ENCODE measurements around the gene PPIA.

Gene PPIA

GRCh38 chr7:44757311-44757710 is 39.2 kb upstream of the PPIA start:
- in situ Hi-C loops (cut with HindIII; ENCODE audit: low pct_unique_long_range_greater_than_20kb, low sequenced_read_pairs): no loop called here
- DNase-seq (ENCODE audit: low read depth in 1 of 2, low spot score in 1 of 2): no peak
- TF ChIP-seq JUND (IDR thresholded peaks at IDR 0.05; ENCODE audit: low read depth): no peak

- no peak for DNase-seq (ENCODE audit: low read depth in 1 of 2, low spot score in 1 of 2)
- no peak for TF ChIP-seq JUND (IDR thresholded peaks at IDR 0.05; ENCODE audit: low read depth)
- in situ Hi-C loops (cut with HindIII; ENCODE audit: low pct_unique_long_range_greater_than_20kb, low sequenced_read_pairs): no loop called here
These were observed 38.7 kb upstream of the PPIA start for GRCh38 chr7:44757739-44758138.

DNA sequence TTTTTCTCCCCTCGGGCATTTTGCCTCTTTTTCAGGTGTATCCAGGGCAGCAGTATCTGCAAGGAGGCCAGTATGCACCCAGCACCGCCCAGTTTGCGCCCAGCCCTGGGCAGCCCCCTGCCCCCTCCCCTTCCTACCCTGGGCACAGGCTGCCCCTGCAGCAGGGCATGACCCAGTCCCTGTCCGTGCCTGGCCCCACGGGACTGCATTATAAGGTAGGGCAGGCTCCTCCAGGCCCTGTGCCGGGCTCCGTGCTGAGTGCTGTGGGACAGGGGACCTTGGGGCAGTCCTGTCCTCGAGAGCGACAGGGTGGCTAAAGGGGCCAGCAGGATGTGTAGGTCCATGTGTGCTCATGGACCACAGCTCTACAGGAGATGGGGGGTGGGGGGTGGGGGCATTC is 37.2 kb upstream of the PPIA start:
- DNase-seq (ENCODE audit: low read depth in 1 of 2, low spot score in 1 of 2): no peak
- in situ Hi-C loops (cut with HindIII; ENCODE audit: low pct_unique_long_range_greater_than_20kb, low sequenced_read_pairs): no loop called here
- TF ChIP-seq JUND (IDR thresholded peaks at IDR 0.05; ENCODE audit: low read depth): no peak

DNA sequence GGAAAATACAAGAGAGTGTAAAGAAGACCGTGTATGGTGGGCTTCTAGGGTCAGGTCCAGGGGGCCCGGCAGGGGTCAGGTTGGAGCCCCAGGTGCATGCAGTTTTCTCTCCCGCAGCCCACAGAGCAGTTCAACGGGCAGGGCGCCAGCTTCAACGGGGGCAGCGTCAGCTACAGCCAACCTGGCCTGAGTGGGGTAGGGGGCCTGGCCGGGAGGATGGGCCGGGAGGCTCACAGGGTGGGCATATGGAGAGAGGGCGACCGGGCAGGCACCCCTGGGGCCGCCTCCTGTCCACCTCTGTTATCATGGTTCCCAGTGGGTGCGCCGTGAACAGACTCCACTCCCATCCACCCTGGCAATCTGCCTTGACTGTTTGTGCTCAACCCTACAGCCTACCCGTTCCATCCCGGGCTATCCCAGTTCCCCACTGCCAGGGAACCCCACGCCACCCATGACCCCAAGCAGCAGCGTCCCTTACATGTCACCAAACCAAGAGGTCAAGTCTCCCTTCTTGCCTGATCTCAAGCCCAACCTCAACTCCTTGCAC is 36.4 kb upstream of the PPIA start:
- TF ChIP-seq JUND (IDR thresholded peaks at IDR 0.05; ENCODE audit: low read depth): no peak
- in situ Hi-C loops (cut with HindIII; ENCODE audit: low pct_unique_long_range_greater_than_20kb, low sequenced_read_pairs): no loop called here
- no peak for DNase-seq (ENCODE audit: low read depth in 1 of 2, low spot score in 1 of 2)

DNA sequence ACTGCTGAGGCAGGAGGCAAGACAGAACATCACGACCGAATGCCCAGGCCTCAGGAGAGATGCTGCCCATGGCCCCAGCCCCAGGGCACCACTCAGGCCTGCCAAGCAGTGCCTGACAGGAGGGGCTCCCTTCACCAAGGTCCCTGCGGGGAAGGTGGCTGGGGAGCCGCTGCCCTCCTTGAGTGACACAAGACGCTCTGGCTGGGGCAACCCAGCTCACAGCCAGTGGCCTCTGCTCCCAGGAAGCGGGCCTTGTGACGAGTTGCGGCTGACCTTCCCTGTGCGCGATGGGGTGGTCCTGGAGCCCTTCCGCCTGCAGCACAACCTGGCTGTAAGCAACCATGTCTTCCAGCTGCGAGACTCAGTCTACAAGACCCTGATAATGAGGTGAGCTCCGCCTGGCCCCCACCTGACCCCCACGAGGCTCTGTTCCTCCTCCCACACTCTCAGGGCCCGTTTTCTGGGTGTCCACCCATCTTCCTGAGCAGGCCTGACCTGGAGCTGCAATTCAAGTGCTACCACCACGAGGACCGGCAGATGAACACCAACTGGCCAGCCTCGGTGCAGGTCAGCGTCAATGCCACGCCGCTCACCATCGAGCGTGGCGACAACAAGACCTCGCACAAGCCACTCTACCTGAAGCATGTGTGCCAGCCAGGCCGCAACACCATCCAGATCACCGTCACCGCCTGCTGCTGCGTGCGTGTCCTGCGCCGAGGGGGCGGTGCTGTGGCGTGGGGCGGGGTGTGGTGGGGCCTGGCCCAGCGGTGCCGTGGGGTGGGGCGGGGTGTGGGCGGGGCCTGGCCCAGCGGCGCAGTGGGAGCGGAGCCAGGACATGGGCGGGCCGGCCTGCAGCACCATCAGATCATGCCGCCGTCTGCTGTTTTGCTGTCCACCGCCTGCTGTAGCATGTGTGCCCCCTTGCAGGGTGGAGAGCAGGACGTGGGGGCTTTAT is 35.0 kb upstream of the PPIA start:
- TF ChIP-seq JUND (IDR thresholded peaks at IDR 0.05; ENCODE audit: low read depth): no peak
- no peak for DNase-seq (ENCODE audit: low read depth in 1 of 2, low spot score in 1 of 2)
- in situ Hi-C loops (cut with HindIII; ENCODE audit: low pct_unique_long_range_greater_than_20kb, low sequenced_read_pairs): no loop called here

GRCh38 chr7:44762300-44762699 is 34.2 kb upstream of the PPIA start:
- in situ Hi-C loops (cut with HindIII; ENCODE audit: low pct_unique_long_range_greater_than_20kb, low sequenced_read_pairs): no loop called here
- TF ChIP-seq JUND (IDR thresholded peaks at IDR 0.05; ENCODE audit: low read depth): no peak

GRCh38 chr7:44762726-44763522 is 33.6 kb upstream of the PPIA start:
- in situ Hi-C loops (cut with HindIII; ENCODE audit: low pct_unique_long_range_greater_than_20kb, low sequenced_read_pairs): no loop called here
- TF ChIP-seq JUND (IDR thresholded peaks at IDR 0.05; ENCODE audit: low read depth): no peak
- DNase-seq (ENCODE audit: low read depth in 1 of 2, low spot score in 1 of 2): no peak

More at GRCh38 chr7:44762300-44762699, 34.2 kb upstream of the PPIA start:
- no peak for DNase-seq (ENCODE audit: low read depth in 1 of 2, low spot score in 1 of 2)

DNA sequence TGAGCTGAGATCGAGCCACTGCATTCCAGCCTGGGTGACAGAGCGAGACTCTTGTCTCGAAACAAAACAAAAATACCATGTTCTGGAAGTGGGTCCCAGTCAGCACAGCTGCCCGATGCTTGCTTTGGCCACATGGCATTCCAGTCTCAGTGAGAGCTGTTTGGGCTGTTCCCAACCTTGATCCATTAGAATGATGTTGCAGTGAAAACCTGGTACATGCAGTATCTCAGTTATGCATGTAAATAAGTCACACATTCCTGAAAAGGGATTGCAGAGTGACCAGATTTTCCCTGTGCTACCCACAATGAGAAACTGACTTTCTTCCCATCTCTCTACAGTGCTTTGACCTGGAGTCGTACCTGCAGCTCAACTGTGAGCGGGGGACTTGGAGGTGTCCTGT is 32.4 kb upstream of the PPIA start:
- in situ Hi-C loops (cut with HindIII; ENCODE audit: low pct_unique_long_range_greater_than_20kb, low sequenced_read_pairs): no loop called here
- DNase-seq (ENCODE audit: low read depth in 1 of 2, low spot score in 1 of 2): no peak
- TF ChIP-seq JUND (IDR thresholded peaks at IDR 0.05; ENCODE audit: low read depth): no peak

- TF ChIP-seq JUND (IDR thresholded peaks at IDR 0.05; ENCODE audit: low read depth): no peak
- no peak for DNase-seq (ENCODE audit: low read depth in 1 of 2, low spot score in 1 of 2)
- in situ Hi-C loops (cut with HindIII; ENCODE audit: low pct_unique_long_range_greater_than_20kb, low sequenced_read_pairs): no loop called here
These were observed 31.6 kb upstream of the PPIA start for GRCh38 chr7:44764665-44765578.

DNA sequence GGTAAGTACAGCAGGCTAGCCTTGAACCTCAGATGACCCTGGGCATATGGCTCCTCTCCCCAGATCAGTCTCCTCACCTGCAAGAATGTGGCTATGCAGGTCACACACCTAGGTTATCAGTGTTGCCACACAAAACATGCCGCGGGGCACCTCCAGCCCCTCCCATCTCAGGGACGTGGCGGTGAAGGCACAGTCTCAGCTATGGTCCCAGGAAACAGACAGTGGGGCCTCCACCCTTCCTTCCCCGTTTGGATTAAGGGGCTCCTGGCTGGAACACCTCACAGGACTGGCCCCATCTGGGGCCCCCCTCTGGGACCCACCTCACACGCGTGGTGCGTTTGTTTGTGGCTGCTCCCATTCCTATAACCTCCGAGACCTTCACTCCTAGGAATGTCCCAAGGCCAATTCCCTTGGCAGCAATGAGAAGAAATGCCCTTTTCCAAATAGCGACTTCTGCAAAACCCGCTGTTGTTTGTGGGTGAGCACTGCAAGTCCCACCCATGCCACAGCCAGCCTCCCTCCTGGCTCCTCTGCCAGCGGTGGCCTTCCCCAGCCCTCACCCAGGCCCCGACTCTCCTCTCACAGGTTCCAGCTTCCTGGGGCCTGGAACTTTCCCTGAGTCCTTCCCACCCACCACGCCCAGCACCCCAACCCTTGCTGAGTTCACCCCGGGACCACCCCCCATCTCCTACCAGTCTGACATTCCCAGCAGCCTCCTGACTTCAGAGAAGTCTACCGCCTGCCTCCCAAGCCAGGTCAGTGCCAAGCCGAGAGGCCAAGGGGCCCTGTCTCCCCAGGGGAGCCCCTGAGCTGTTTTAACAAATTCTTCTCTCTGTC is 30.7 kb upstream of the PPIA start:
- in situ Hi-C loops (cut with HindIII; ENCODE audit: low pct_unique_long_range_greater_than_20kb, low sequenced_read_pairs): no loop called here
- no peak for TF ChIP-seq JUND (IDR thresholded peaks at IDR 0.05; ENCODE audit: low read depth)
- DNase-seq (ENCODE audit: low read depth in 1 of 2, low spot score in 1 of 2): no peak

- in situ Hi-C loops (cut with HindIII; ENCODE audit: low pct_unique_long_range_greater_than_20kb, low sequenced_read_pairs): no loop called here
- no peak for TF ChIP-seq JUND (IDR thresholded peaks at IDR 0.05; ENCODE audit: low read depth)
- no peak for DNase-seq (ENCODE audit: low read depth in 1 of 2, low spot score in 1 of 2)
These were observed 30.1 kb upstream of the PPIA start for GRCh38 chr7:44766416-44766801.

Measured in T47D (cell line).